Stimulated activated CD8-positive, alpha-beta memory T cell treated with anti-CD3 and anti-CD28 coated beads, Interleukin-7, amount 100 ng/mL, for 24 hours (primary cell): ENCODE measurements around the gene DTX3.
"Not testable (repeated sequence)": the region's sequence is repeated elsewhere in the genome, so short reads cannot be mapped to it uniquely, and the experiment has no call there.

Experiments used
- DNase-seq: peaks from one replicate; pipeline ENCODE4 v3.0.0-alpha.2; 2020; ENCODE audit warnings: low read depth

DTX3 gene, protein sequence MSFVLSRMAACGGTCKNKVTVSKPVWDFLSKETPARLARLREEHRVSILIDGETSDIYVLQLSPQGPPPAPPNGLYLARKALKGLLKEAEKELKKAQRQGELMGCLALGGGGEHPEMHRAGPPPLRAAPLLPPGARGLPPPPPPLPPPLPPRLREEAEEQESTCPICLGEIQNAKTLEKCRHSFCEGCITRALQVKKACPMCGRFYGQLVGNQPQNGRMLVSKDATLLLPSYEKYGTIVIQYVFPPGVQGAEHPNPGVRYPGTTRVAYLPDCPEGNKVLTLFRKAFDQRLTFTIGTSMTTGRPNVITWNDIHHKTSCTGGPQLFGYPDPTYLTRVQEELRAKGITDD

DNA sequence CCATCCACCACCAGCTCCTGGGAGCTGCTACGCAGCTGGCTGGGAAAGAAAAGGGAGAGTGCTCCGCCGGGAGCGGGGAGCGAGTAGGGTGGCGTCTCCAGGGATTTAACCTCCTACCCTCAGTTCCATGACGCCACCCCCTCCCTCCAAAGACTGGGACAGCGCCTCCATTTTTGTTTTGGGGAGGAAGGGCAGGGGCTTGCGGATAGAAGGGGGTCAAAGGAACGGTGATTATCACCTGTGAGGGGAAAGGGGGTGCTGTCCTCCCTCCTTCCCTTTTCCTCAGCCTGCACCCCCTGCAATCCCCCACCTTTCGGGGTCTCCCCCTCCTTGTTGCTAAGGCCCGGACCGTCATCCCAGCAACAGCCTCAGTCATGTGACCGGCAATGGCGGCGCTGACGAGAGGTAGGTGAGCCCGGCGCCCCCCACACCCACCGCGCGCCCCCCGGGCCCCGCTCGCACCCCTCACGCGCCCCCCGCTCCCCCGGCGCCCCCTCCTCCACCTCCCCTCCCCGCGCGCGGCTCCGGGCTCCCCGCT lies at the start of gene DTX3:
Gene DTX3, plus strand, starts transcription at position 371 of the 538 bp plus-strand sequence. CDS start 1,694 bp downstream, outside the sequence.
- DNase-seq, result no peak

DNA sequence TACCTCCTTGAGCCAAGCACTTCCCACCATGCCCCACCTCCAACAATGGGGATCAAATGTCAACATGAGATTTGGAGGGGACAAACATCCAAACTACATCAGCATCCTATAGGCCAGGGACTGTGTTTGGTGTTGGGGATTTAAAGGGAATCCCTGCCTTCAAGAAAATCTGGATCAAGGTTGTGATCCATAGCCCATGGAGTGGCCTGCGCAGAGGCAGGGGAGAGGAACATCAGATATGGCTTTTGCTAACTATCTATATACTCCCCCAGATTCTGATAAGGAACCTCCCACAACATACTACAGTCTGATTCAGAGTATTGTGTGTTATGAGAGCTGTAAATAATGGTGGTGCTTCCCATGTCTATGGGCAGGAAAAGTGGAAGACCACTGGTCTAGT lies 49.7 kb upstream of the DTX3 start:
- DNase-seq, result no peak

DNA sequence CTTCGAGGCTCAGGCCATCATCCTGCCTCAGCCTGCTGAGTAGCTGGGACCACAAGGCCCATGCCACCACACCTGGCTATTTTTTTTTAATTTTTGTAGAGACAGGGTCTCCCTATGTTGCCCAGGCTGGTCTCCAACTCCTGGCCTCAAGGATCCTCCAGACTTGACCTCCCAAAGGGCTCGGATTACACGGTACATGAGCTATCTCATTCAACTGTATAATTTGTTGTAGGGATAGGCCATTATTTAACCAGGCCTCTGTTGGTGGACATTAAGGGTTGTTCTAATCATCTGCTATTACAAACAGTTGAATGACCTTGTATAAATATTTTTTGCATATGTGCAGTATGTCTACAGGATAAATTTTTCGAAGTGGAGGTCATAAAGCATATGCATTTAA lies 45.8 kb upstream of the DTX3 start:
- no peak for DNase-seq

DNA sequence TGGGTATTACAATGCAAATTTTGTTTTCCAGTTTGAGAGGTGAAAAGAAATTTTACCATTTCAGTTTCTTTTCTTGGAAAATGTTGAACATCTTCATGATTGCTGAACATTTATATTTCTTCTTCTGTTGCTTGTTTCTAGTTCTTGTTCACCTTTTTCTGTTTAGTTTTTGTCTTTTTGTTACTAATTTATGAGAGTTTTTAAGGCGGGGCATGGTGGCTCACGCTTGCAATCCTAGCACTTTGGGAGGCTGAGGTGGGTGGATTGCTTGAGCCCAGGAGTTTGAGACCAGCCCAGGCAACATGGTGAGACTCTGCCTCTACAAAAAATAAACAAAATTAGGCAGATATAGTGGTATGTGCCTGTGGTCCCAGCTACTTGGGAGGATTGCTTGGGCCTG lies 44.1 kb upstream of the DTX3 start:
- no peak for DNase-seq

DNA sequence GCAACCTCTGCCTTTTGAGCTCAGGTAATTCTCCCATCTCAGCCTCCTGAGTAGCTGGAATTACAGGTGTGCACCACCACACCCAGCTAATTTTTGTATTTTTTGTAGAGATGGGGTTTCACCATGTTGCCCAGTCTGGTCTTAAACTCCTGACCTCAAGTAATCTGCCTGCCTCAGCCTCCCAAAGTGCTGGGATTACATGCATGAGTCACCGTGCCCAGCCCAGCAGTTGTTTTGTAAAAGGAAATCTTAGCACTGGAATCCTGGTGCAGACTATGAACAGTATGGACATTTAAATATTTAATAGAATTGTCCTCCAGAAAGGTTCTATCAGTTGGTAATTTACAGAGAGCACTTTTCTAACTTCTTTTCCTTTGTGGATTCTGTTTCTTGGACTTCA lies 43.5 kb upstream of the DTX3 start:
- not testable (repeated sequence) for DNase-seq

DNA sequence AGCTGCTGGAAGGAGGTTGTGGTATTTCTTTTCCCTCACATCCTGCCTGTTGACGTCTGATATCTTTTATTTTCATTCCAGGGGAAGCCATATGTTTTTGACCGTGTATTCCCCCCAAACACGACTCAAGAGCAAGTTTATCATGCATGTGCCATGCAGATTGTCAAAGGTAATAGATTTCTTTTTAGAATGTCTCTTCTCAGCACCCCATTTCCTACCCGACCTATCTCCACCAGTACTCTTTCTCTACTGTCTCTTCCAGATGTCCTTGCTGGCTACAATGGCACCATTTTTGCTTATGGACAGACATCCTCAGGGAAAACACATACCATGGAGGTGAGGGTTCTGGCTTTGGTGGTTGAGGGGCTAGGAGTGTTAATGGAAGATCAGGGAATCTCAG lies 41.3 kb upstream of the DTX3 start:
- DNase-seq, result no peak

DNA sequence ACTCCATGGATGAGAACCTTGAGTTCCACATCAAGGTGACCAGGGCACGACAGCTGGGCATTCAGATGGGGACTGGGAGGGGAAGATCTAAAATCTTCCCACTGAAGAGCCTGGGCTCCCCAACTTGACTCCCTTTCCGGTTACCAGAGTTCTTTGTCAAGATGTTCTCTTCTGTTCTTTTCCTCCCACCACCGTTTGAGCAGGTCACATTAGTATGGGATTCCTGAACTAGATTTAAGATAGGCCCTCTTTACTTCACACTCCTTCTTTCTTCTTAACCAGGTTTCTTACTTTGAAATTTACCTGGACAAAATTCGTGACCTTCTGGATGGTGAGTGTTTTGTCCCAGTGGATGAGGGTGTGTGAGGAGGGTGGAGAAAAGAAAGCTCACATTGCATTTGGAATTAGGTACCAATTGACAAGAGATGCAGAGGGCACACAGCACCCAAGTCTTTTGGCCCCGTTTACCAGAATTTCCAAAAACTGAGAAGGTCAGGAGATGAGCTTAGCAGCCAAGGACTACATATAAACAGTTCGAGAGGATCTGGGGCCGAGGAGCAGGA lies 40.4 kb upstream of the DTX3 start:
- no peak for DNase-seq

DNA sequence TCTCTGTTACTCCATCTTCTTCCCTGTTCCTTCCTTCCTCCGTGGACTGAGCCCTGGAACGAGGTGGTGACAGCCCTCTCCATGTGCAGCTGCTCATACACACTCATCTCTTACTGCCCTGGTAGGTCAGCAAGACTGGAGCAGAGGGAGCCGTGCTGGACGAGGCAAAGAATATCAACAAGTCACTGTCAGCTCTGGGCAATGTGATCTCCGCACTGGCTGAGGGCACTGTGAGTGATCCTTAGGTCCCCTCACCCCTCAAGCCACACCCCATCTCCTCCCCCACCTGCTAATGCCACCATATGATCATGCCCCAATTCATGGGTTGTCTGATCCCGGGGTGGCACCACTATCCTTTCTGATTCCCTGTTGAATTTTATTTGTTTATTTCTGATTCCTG lies 35.8 kb upstream of the DTX3 start:
- DNase-seq, result no peak

DNA sequence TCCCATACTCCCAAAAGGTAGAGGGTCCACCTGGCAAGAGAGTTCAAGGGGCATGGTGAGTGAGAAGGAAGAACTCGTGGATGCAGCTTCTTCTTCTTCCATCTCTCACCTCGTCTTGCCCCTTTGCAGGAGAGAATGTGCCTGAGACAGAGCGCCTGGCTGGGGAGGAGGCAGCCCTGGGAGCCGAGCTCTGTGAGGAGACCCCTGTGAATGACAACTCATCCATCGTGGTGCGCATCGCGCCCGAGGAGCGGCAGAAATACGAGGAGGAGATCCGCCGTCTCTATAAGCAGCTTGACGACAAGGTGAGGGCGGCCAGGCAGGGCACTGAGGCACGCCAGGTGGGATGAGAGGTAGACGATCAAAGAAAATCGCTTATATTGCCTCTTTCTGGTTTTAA lies 34.8 kb upstream of the DTX3 start:
- DNase-seq, result no peak

DNA sequence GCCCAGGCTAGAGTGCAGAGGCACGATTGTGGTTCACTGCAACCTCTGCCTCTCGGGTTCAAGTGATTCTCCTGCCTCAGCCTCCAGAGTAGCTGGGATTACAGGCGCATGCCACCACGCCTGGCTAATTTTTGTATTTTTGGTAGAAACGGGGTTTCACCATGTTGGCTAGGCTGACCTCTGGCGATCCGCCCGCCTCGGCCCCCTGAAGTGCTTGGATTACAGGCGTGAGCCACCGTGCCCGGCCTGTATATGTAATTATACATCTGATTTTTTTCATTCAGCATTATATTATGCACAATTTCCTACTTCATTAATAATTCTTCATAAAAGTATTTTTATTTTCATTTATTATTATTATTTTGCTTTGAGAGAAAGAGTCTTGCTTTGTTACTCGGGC lies 34.2 kb upstream of the DTX3 start:
- not testable (repeated sequence) for DNase-seq

DNA sequence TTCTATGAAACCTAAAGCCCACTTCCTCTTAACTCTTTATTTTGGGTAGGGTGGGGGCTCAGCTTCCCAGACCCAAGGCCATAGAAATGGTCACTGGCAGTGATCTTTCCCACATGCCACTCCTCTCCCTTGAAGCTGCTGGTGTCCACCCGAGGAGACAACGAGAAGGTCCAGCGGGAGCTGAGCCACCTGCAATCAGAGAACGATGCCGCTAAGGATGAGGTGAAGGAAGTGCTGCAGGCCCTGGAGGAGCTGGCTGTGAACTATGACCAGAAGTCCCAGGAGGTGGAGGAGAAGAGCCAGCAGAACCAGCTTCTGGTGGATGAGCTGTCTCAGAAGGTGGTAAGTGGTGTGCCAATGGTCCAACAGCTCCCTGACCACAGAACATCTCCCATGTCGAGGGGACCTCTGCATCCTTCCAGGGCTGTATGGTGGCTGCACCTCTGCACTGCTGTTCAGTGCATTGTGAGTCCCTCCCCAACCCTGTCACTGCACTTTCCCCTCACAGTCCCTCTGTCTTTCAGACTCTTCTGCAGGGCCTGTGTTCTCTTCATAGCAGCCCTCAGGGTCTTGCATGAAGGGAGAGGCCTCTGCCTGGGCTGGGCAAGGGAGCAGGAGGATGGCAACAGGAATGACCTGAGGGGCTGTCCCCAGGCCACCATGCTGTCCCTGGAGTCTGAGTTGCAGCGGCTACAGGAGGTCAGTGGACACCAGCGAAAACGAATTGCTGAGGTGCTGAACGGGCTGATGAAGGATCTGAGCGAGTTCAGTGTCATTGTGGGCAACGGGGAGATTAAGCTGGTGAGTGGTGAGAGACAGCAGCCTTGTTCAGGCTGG lies 32.5 kb upstream of the DTX3 start:
- no peak for DNase-seq

DNA sequence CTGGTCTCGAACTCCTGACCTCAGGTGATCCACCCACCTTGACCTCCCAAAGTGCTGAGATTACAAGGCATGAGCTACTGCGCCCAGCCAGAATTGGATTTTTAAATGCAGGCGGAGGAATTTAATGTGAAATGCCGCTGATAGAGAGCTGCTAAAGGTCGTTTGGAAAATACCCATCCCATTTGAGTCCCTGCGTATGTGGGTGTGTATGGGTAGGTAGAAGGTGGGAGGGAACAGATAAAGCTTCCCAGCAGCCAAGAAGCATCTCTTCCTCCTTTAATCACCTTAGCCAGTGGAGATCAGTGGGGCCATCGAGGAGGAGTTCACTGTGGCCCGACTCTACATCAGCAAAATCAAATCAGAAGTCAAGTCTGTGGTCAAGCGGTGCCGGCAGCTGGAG lies 29.8 kb upstream of the DTX3 start:
- no peak for DNase-seq

DNA sequence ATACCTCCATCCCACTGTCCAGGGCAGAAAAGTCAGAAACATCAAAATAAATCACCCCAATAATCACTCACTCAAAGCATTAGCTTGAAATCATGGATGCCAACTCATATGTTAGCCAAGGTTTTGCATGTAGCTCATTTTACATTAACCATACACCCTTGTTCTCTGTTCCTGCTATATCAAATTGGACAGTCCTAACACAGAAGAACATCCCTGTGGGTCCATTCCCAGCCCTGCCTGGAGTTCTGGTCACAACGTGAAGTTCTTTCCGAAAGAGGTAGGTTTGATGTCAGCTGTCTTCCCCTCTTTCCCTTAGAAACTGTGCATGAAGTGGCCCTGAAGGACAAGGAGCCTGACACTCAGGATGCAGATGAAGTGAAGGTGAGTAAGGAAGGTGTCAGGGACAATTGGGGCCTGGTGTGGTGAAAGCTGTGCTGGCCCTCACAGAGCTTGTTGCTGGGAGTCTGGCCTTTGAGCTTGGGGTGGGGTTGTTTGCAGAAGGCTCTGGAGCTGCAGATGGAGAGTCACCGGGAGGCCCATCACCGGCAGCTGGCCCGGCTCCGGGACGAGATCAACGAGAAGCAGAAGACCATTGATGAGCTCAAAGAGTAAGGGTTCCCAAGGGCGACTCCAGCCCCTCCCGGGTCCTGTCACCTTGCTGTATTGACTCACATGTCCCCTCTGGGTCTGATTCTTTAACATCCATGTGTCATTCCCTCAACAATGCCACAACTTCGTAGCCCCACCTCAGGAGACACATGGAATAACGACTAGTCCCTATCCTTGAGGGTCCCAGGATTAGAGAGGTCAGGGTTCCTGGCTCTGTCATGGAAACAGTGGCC lies 28.6 kb upstream of the DTX3 start:
- no peak for DNase-seq

DNA sequence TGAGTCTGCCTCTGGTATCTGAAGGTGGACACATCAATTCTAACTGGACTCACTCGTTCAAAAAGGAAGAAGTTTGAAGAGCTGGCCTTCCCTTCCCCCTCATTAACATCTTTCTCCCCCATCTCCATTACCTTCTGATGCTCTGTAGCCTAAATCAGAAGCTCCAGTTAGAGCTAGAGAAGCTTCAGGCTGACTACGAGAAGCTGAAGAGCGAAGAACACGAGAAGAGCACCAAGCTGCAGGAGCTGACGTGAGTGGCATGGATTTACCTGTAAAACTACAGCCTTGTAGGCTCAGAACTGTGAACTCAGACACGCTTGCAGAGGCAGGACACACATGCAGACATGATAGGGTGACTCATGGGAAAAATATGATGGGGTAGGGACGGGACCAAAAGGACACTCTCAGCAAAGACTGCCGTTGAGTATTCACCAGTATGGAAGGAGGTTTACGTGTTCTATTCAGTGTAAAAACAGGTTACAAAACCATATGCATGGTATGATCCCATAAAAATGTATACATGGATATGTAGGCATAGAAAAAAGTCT lies 27.9 kb upstream of the DTX3 start:
- no peak for DNase-seq

DNA sequence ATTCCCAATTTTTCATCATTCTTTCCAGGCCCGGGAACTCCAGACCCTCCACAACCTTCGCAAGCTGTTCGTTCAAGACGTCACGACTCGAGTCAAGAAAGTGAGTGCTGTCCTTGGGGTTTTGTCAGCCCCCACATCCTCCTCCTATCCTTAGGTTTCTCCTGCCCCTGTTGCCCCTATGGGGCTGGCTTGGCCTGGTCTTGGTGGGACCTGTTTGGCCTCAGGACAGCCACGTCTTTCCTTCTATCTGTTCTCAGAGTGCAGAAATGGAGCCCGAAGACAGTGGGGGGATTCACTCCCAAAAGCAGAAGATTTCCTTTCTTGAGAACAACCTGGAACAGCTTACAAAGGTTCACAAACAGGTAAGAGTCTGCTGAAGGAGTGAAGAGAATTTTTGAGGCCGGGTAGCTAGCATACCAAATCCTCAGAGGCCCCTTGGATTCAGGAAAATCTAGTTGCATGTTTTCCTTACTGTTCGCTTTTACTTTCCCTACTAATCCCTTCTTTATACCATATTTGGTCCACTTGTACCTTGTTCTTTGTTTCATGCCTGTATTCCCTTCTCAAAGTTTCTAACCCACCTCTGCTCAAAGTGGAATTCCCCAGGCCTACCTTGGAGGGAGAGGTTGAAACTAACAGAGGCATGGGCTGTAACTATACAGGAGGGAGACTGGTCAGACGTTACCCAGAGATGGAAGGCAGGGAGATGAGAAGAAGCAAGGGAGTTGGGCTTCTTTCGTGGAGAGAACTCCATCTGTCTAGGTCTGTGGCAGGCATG lies 26.5 kb upstream of the DTX3 start:
- DNase-seq, result no peak

DNA sequence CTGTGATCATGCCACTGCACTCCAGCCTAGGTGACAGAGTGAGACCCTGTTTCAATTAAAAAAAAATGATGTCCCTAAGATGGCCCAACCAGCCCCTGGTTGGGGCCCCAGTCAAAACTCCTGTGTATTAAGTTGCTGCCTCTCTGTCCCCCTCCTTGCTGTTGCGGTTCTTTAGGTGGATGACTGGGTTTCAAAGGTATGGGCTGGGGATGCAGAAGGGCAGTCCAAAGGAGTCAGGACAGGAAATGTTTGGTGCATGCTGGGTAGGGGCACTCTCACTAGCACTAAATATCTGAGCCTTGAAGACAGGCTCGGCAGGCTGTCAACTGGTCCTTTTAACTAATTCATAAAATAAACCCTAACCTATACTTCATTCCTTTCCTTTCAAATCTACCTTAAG lies 25.6 kb upstream of the DTX3 start:
- no peak for DNase-seq

DNA sequence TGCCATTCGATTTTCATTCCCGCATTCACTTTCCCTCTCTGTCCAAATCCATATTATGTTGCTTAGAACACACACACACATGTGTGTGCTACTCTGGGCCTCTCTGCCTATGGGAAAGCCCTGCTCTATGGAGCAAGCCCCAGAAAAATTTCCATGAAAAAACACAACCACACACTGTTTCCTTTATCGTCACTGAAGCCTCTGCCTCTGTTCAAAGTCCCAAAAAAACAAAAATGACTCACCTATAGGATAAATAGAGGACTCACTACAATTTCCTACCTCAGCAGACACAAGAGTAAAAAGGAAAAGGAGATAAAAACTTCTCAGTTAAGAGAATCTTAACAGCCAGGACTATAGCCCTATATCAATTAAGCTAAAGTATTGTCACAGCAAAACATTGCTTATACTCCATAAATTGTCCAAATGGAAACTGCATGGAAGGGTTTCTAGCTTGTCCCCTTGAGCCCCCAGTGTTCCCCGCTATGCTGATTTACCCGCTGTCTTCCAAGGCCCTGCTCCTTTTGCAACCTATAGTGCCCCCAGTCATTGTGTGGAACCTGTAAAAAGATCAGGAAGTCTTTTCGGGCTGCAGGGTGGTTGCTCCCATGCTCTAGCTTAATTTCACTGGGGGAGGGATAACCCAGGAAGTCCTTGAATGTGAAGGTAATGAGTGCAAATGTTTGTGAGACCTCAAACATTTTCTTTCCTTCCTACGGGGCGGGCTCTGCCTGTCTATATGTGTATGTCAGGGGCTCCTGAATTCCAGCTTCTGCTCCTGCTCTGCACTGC lies 24.8 kb upstream of the DTX3 start:
- no peak for DNase-seq

DNA sequence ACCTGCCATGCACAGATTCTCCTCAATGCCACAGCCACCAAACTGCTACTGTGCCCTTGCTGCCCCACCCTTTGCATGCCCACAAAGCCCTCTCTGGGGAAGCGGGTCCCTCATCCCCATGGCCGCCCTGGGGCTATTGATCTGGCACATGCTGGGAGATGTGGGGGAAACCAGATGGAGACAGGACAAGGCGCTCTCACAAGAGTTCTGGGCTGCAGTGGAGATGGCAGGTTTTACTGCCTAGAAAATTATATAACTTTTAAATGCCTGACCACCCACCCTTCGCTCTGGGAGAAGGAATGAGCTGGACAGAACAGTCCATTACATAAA lies 24.2 kb upstream of the DTX3 start:
- DNase-seq, result no peak

DNA sequence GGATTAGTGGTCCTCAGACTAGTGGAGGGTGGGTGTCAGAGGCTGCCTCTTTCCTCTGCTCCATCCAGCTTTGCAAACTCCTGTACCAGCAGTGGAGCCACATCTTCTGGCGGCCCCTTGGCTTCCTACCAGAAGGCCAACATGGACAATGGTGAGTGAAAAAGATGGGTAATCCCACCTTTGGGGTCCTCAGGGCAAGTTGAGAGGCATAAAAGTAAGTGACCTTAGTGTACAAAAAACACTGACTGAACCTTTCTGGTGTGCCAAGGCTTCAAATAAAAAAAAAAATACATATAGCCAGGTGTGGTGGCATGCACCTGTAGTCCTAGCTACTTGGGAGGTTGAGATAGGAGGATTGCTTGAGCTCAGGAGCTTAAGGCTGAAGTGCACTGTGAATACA lies 22.8 kb upstream of the DTX3 start:
- DNase-seq, result no peak

DNA sequence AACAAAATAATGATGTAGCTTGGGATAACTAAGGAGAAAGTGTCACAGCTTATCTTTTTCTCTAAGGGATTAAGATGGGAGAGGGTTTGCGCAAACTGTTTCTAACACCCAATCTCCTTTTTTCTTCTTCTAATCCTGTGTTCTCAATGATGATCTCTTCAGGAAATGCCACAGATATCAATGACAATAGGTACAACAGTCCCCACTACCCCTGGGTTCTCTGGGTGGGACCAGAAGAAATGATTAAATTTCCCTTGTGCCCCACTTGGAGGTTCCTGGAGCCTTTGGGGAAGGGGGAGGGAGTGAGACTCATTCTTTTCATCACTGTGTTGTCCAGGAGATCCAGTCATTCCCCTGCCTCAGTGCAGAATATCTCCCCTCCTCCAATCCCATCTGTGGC lies 22.2 kb upstream of the DTX3 start:
- no peak for DNase-seq
